ENCODE results near the gene SH3PXD2A. TPM values are rescaled to one million over a fixed set of nuclear protein-coding genes. Genes with fewer than 3 reads are reported as not detected.

Gene SH3PXD2A
- total and polyA plus RNA-seq, 2 experiments from 2014 or later: 1.8 to 5.0 TPM

DNA sequence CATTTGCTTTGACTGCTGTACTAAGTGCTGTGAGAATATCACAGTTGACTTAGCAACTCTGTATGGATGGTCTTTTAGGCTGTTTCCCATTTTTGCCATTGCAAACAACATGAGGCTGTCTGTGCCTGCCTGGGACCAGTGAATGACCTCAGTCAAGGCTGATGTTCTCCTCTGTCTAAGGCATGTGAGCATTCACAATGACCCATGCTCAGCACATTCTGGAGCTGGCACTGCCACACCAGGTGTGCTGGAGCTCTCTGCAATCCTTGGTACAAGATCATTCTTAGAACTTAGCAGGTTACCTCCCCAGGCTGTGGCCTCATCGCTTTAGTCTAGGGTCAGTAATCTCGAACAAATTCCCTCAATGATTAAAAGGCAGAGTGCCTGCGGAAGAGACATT, 61.9 kb downstream of the SH3PXD2A start:
- H3K9me2 ChIP-seq (ENCODE audit: insufficient read depth): no peaks in the 10 kb centered on the region
- Mint-ChIP-seq H3K36me3 (ENCODE audit: low read depth) (no peaks in the 10 kb centered on the region), H3K4me3 (no peak overlapping the region), H3K9me3 (no peaks in the 10 kb centered on the region), H3K4me1 (no peaks in the 10 kb centered on the region; the same call in 2 of the 3 replicates), H3K27me3 (ENCODE audit: insufficient read depth, low read depth, poor library complexity) (peaks cover 4% of the 10 kb centered on the region), H3K27ac (no peak overlapping the region)
- no peaks in the 10 kb centered on the region for H3F3A ChIP-seq (replicated peaks; ENCODE audit: low read depth)
- H2AFZ ChIP-seq: no peak overlapping the region
- ATAC-seq: no peak
- no peak for DNase-seq (ENCODE audit: low spot score)
- TF ChIP-seq STAT1 (IDR thresholded peaks at IDR 0.05; ENCODE audit: unreplicated experiment) (no peak), EZH2phosphoT487 (IDR thresholded peaks at IDR 0.05; ENCODE audit: unreplicated experiment) (no peak), POLR2AphosphoS5 (IDR thresholded peaks at IDR 0.05; ENCODE audit: low read depth) (no peak), REST (IDR thresholded peaks at IDR 0.05; ENCODE audit: unreplicated experiment) (no peak), NANOG (IDR thresholded peaks at IDR 0.05; ENCODE audit: borderline replicate concordance) (no peak), ZNF114 (CRISPR knock-in tag; IDR thresholded peaks at IDR 0.05) (no peak), ZNF331 (CRISPR knock-in tag; IDR thresholded peaks at IDR 0.05; ENCODE audit: low read depth) (no peak), CREB1 (CRISPR knock-in tag; IDR thresholded peaks at IDR 0.05; ENCODE audit: low read depth) (no peak), JUNB (IDR thresholded peaks at IDR 0.05; ENCODE audit: unreplicated experiment) (no peak), ZNF462 (CRISPR knock-in tag; IDR thresholded peaks at IDR 0.05) (no peak), ETS1 (IDR thresholded peaks at IDR 0.05) (no peak), EZH2 (IDR thresholded peaks at IDR 0.05; ENCODE audit: low read depth, unreplicated experiment) (no peak)
- TF ChIP-seq, protein P1, sequence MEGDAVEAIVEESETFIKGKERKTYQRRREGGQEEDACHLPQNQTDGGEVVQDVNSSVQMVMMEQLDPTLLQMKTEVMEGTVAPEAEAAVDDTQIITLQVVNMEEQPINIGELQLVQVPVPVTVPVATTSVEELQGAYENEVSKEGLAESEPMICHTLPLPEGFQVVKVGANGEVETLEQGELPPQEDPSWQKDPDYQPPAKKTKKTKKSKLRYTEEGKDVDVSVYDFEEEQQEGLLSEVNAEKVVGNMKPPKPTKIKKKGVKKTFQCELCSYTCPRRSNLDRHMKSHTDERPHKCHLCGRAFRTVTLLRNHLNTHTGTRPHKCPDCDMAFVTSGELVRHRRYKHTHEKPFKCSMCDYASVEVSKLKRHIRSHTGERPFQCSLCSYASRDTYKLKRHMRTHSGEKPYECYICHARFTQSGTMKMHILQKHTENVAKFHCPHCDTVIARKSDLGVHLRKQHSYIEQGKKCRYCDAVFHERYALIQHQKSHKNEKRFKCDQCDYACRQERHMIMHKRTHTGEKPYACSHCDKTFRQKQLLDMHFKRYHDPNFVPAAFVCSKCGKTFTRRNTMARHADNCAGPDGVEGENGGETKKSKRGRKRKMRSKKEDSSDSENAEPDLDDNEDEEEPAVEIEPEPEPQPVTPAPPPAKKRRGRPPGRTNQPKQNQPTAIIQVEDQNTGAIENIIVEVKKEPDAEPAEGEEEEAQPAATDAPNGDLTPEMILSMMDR (conservative IDR thresholded peaks at IDR 0.05; ENCODE audit: low read depth in 2 of 2): no peak
- H3K4me3 ChIP-seq: no peak overlapping the region
- no peaks in the 10 kb centered on the region for H3K27me3 ChIP-seq (ENCODE audit: insufficient read depth)
- no peak overlapping the region for H3K27ac ChIP-seq (ENCODE audit: low read depth)
- H3K79me2 ChIP-seq (replicated peaks; ENCODE audit: insufficient read depth): no peaks in the 10 kb centered on the region
- H4K20me1 ChIP-seq (replicated peaks; ENCODE audit: insufficient read depth): no peaks in the 10 kb centered on the region
- H3K4me2 ChIP-seq: no peak overlapping the region
- H3K36me3 ChIP-seq (ENCODE audit: insufficient read depth): no peaks in the 10 kb centered on the region
- H3K4me1 ChIP-seq (ENCODE audit: insufficient read depth): no peaks in the 10 kb centered on the region
